Peyer's patch (tissue), 4 donors: Measurements from ENCODE around the gene KMT5B. TPM values are rescaled to one million over a fixed set of nuclear protein-coding genes. Genes with fewer than 3 reads are reported as not detected.

Experiments used
- DNase-seq, 3 donors: peaks; one replicate each; pipeline ENCODE4 v3.0.0-alpha.2; 2017 to 2019
- H3K27ac ChIP-seq, 4 donors: fragments of 200-600 bp; sonication (generic); one replicate each; pipeline ENCODE4 v1.5.1; 2016 to 2019
- H3K27me3 ChIP-seq, 2 donors: fragments of 200-600 bp; sonication (generic); one replicate each; pipeline ENCODE4 v1.5.1; 2019
- H3K36me3 ChIP-seq, 3 donors: fragments of 200-600 bp; sonication (generic); one replicate each; pipeline ENCODE4 v1.5.1; 2016 to 2019
- H3K4me1 ChIP-seq, 4 donors: fragments of 200-600 bp; sonication (generic); one replicate each; pipeline ENCODE4 v1.5.1; 2016 to 2019
- H3K4me3 ChIP-seq, 4 donors: fragments of 200-600 bp; sonication (generic); 1 replicate in 3 of 4; 2 replicates in 1 of 4; pipeline ENCODE4 v1.5.1; 2016 to 2019; ENCODE audit warnings: mild to moderate bottlenecking in 1 of 4
- H3K9me3 ChIP-seq, 4 donors: fragments of 200-600 bp; sonication (generic); one replicate each; pipeline ENCODE4 v1.5.1; 2016 to 2019; ENCODE audit warnings: mild to moderate bottlenecking in 1 of 4
- CTCF ChIP-seq, 6 experiments: fragments of 450-650 bp in 4 of 6; fragments of 200-600 bp in 2 of 6; sonication (generic) in 1 of 6; IDR thresholded peaks; one replicate each; pipeline ENCODE4 v1.5.1; 2017 to 2019; ENCODE audit warnings: antibody characterized with exemption in 6 of 6, mild to moderate bottlenecking in 3 of 6, moderate library complexity in 1 of 6
- POLR2A ChIP-seq, 2 donors: fragments of 450-650 bp; IDR thresholded peaks; one replicate each; pipeline ENCODE4 v1.5.1; 2017; ENCODE audit warnings: antibody characterized with exemption in 2 of 2, mild to moderate bottlenecking in 2 of 2, moderate library complexity in 2 of 2
- total RNA-seq, 4 donors: library from RNA; depleted of rRNA; stranded (reverse); fragments of >200 nt; gene quantifications; one replicate each; pipeline ENCODE4 v1.1.0, GENCODE V29; 2016

KMT5B gene
- total RNA-seq, 4 donors from 2014 or later: 55.3 to 74.8 (median 60.3) TPM

DNA sequence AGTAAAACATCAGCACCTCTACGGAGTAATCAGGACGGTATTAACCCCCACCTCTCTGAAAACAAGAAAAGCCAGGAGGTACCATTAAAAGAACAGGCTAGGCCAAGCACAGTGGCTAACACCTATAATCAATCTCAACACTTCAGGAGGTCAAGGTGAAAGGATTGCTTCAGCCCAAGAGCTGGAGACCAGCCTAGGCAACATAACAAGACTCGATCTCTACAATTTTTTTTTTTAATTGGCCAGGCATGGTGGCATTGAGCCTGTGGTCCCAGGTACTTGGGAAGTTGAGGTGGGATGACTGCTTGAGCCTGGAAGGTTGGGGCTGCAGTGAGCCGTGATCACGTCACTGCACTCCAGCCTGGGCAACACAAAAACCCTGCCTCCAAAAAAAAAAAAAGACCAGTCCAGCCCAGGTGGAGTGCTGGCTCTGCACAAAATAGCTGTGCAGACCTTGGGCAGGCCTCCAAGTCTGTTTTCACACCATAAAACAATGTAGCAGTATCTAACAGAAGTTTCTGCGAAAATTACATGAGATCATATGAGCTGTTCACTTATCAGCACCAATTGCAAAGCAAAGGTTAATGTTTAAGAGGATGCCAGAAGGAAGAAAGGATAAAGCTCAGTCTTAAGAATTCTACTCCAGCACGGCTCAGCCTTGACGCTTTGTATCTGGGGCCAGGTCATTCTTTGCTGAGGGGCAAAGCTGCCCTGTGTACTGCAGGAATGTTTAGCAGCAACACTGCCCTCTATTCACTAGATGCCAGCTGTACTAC lies 106.7 kb downstream of the KMT5B start:
- Histone ChIP-seq H3K4me1 (peaks cover 0 to 25% (median 0%) of the 10 kb centered on the region in 4 donors), H3K9me3 (no peaks in the 10 kb centered on the region), H3K36me3 (no peaks in the 10 kb centered on the region), H3K27me3 (no peaks in the 10 kb centered on the region), H3K27ac (peak overlapping the region in 3 of 4 donors; percentile 39 to 90 (median 71)), H3K4me3 (no peak overlapping the region)
- peak in 2 of 3 donors; percentile 73 to 81 for DNase-seq
- peak; percentile 9 to 61 for TF ChIP-seq POLR2A (IDR thresholded peaks at IDR 0.05)
- no peak for TF ChIP-seq CTCF (IDR thresholded peaks at IDR 0.05)

Other genes with a start within 250 kb of the KMT5B start
- gene UNC93B1, start 209.2 kb downstream of the KMT5B start, total RNA-seq: 100 to 1,000 TPM in 1 of 4 donors, 10 to 100 TPM in 3; 68.7 to 154 (median 91.6) TPM
- gene ALDH3B1, start 203.0 kb downstream of the KMT5B start, total RNA-seq: 10 to 100 TPM; 14.9 to 53.5 (median 37.0) TPM
- gene NDUFS8, start 182.6 kb downstream of the KMT5B start, total RNA-seq: 100 to 1,000 TPM; 153 to 195 (median 162) TPM
- gene TCIRG1, start 174.3 kb downstream of the KMT5B start, total RNA-seq: 100 to 1,000 TPM; 239 to 586 (median 464) TPM
- 100 to 1,000 TPM in 3 of 4 donors, 10 to 100 TPM in 1; 41.3 to 179 (median 130) TPM for gene CHKA, start 91.9 kb downstream of the KMT5B start, total RNA-seq
- gene C11orf24, start 58.7 kb upstream of the KMT5B start, total RNA-seq: 100 to 1,000 TPM in 3 of 4 donors, 10 to 100 TPM in 1; 79.2 to 198 (median 183) TPM
- 100 to 1,000 TPM; 149 to 196 (median 168) TPM for gene LRP5, start 99.3 kb upstream of the KMT5B start, total RNA-seq
- gene PPP6R3, start 247.5 kb upstream of the KMT5B start, total RNA-seq: 100 to 1,000 TPM; 130 to 282 (median 156) TPM